Medulla oblongata (tissue), 1 donor: ENCODE measurements around the gene PNMA6A.
A peak's percentile ranks its signal among the peaks of the same experiment; 100 is the strongest.
"Not testable (repeated sequence)": the region's sequence is repeated elsewhere in the genome, so short reads cannot be mapped to it uniquely, and the experiment has no call there.

Experiments
- DNase-seq: peaks from one replicate; pipeline ENCODE4 v3.0.0-alpha.2; 2015; ENCODE audit errors: extremely low spot score

Gene PNMA6A

GRCh38 chrX:153071909-153072583 is at the start of gene PNMA6A:
PNMA6A (plus strand) TSS chrX:153072454; CDS start chrX:153073063, 609 bp downstream.
- not testable (repeated sequence) for DNase-seq

- DNase-seq: not testable (repeated sequence)
These were observed 45.8 kb upstream of the PNMA6A start for GRCh38 chrX:153026501-153026900.

GRCh38 chrX:153028487-153028886 is 43.8 kb upstream of the PNMA6A start:
- DNase-seq: not testable (repeated sequence)

GRCh38 chrX:153029162-153029561 is 43.1 kb upstream of the PNMA6A start:
- no peak for DNase-seq

GRCh38 chrX:153029875-153030274 is 42.4 kb upstream of the PNMA6A start:
- no peak for DNase-seq

GRCh38 chrX:153030801-153031200 is 41.5 kb upstream of the PNMA6A start:
- DNase-seq: no peak

- peak; percentile 58 for DNase-seq
These were observed 39.7 kb upstream of the PNMA6A start for GRCh38 chrX:153032397-153033118.

GRCh38 chrX:153049093-153049492 is 23.2 kb upstream of the PNMA6A start:
- DNase-seq: no peak

- no peak for DNase-seq
These were observed 19.7 kb upstream of the PNMA6A start for GRCh38 chrX:153052534-153052933.

- DNase-seq: no peak
These were observed 16.1 kb upstream of the PNMA6A start, which contains the start of gene PNMA3 for GRCh38 chrX:153055871-153056749. PNMA3 (plus strand) TSS chrX:153056470; CDS start chrX:153057056, 586 bp downstream.

- DNase-seq: no peak
These were observed 15.0 kb upstream of the PNMA6A start for GRCh38 chrX:153057281-153057680.

GRCh38 chrX:153059191-153060094 is 12.8 kb upstream of the PNMA6A start:
- DNase-seq: no peak

GRCh38 chrX:153060095-153060445 is 12.2 kb upstream of the PNMA6A start:
- DNase-seq: no peak

- DNase-seq: no peak
These were observed 10.5 kb upstream of the PNMA6A start for GRCh38 chrX:153061732-153062131.

- DNase-seq: no peak
These were observed 8.9 kb upstream of the PNMA6A start for GRCh38 chrX:153063315-153063714.

GRCh38 chrX:153064061-153064460 is 8.2 kb upstream of the PNMA6A start:
- DNase-seq: no peak

- DNase-seq: no peak
These were observed 6.9 kb upstream of the PNMA6A start for GRCh38 chrX:153065389-153065788.

GRCh38 chrX:153066402-153066801 is 5.9 kb upstream of the PNMA6A start:
- DNase-seq: not testable (repeated sequence)

- not testable (repeated sequence) for DNase-seq
These were observed 1.1 kb downstream of the PNMA6A start for GRCh38 chrX:153073331-153073730.

GRCh38 chrX:153074262-153074899 is 2.1 kb downstream of the PNMA6A start:
- DNase-seq: no peak

GRCh38 chrX:153074935-153075334 is 2.7 kb downstream of the PNMA6A start:
- no peak for DNase-seq
